ENCODE results near the gene ZC3H4. TPM values are rescaled to one million over a fixed set of nuclear protein-coding genes. Genes with fewer than 3 reads are reported as not detected.

ZC3H4 gene
- total RNA-seq, 1 donor from 2014 or later: 49.3 TPM

- ATAC-seq: no peak
- intact Hi-C loops (cut with DNase I): loop anchor here (10.0 kb wide), 1 partner anchor 53 kb away; no protein-coding TSS in a partner anchor
- Histone ChIP-seq H3K9me3 (no peaks in the 10 kb centered on the region), H3K27me3 (ENCODE audit: low read depth) (no peaks in the 10 kb centered on the region), H3K4me1 (peaks cover 48% of the 10 kb centered on the region), H3K36me3 (peaks cover 79% of the 10 kb centered on the region), H3K4me3 (no peak overlapping the region), H3K27ac (no peak overlapping the region)
- TF ChIP-seq CTCF (IDR thresholded peaks at IDR 0.05): no peak
- DNase-seq: no peak
These were observed 38.6 kb upstream of the ZC3H4 start for GRCh38 chr19:47152205-47152604.

- DNase-seq: no peak
- Histone ChIP-seq H3K9me3 (no peaks in the 10 kb centered on the region), H3K36me3 (peaks cover 82% of the 10 kb centered on the region), H3K4me3 (no peak overlapping the region), H3K27ac (no peak overlapping the region), H3K4me1 (peaks cover 42% of the 10 kb centered on the region), H3K27me3 (ENCODE audit: low read depth) (no peaks in the 10 kb centered on the region)
- TF ChIP-seq CTCF (IDR thresholded peaks at IDR 0.05): no peak
- no peak for ATAC-seq
- intact Hi-C loops (cut with DNase I): loop anchor here (10.0 kb wide), 1 partner anchor 53 kb away; no protein-coding TSS in a partner anchor
These were observed 38.1 kb upstream of the ZC3H4 start for GRCh38 chr19:47151627-47152026.

- intact Hi-C loops (cut with DNase I): no loop called here
- no peaks in the 10 kb centered on the region for H3K27me3 ChIP-seq (ENCODE audit: low read depth)
- no peak overlapping the region for H3K27ac ChIP-seq
- peaks cover 77% of the 10 kb centered on the region for H3K36me3 ChIP-seq
- no peak for TF ChIP-seq CTCF (IDR thresholded peaks at IDR 0.05)
- peaks cover 10% of the 10 kb centered on the region for H3K4me1 ChIP-seq
- ATAC-seq (no peak), DNase-seq (no peak)
- no peak overlapping the region for H3K4me3 ChIP-seq
- no peaks in the 10 kb centered on the region for H3K9me3 ChIP-seq
These were observed 33.3 kb upstream of the ZC3H4 start for GRCh38 chr19:47146920-47147319.

GRCh38 chr19:47145639-47146486, 32.3 kb upstream of the ZC3H4 start:
- ATAC-seq: no peak
- Histone ChIP-seq H3K27me3 (ENCODE audit: low read depth) (no peaks in the 10 kb centered on the region), H3K27ac (no peak overlapping the region), H3K36me3 (peaks cover 67% of the 10 kb centered on the region), H3K4me3 (no peak overlapping the region), H3K9me3 (no peaks in the 10 kb centered on the region), H3K4me1 (peaks cover 6% of the 10 kb centered on the region)
- no peak for TF ChIP-seq CTCF (IDR thresholded peaks at IDR 0.05)
- DNase-seq: no peak
- intact Hi-C loops (cut with DNase I): no loop called here

DNA sequence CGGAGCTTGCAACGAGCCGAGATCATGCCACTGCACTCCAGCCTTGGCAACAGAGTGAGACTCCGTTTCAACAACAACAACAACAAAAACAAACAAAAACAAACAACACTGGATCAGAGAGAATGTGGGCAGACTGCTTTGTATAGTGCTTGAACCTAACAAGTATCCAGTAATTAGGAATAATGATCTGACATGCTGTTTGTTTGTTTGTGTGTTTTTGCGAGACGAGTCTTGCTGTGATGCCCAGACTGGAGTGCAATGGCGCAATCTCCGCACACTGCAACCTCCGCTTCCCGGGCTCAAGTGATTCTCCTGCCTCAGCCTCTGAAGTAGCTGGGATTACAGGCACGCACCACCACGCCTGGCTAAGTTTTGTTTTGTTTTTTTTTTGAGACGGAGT, 31.1 kb upstream of the ZC3H4 start:
- intact Hi-C loops (cut with DNase I): no loop called here
- DNase-seq: no peak

More for the DNA sequence above, 31.1 kb upstream of the ZC3H4 start:
- TF ChIP-seq CTCF (IDR thresholded peaks at IDR 0.05): no peak
- Histone ChIP-seq H3K27ac (no peak overlapping the region), H3K4me1 (peaks cover 1% of the 10 kb centered on the region), H3K36me3 (peaks cover 58% of the 10 kb centered on the region), H3K27me3 (ENCODE audit: low read depth) (no peaks in the 10 kb centered on the region), H3K4me3 (no peak overlapping the region), H3K9me3 (no peaks in the 10 kb centered on the region)
- ATAC-seq: no peak

Data from lower lobe of right lung (tissue), 2 donors.